ENCODE data around the gene CD84.

The CD84 gene

GRCh38 chr1:160541622-160542302, 37.5 kb downstream of the CD84 start:
- TF ChIP-seq CTCF (IDR thresholded peaks at IDR 0.05) = no peak

- no peak for TF ChIP-seq CTCF (IDR thresholded peaks at IDR 0.05)
Measured at GRCh38 chr1:160540859-160541233, 38.5 kb downstream of the CD84 start.

GRCh38 chr1:160539990-160540858, 39.1 kb downstream of the CD84 start:
- TF ChIP-seq CTCF (IDR thresholded peaks at IDR 0.05) = no peak

GRCh38 chr1:160539684-160539989, 39.7 kb downstream of the CD84 start:
- no peak for TF ChIP-seq CTCF (IDR thresholded peaks at IDR 0.05)

- TF ChIP-seq CTCF (IDR thresholded peaks at IDR 0.05) = no peak
Measured at GRCh38 chr1:160538985-160539651, 40.2 kb downstream of the CD84 start.

- TF ChIP-seq CTCF (IDR thresholded peaks at IDR 0.05) = no peak
Measured at GRCh38 chr1:160537714-160538665, 41.3 kb downstream of the CD84 start.
